Measurements from ENCODE around the gene PCK1. TPM values are rescaled to one million over a fixed set of nuclear protein-coding genes. Genes with fewer than 3 reads are reported as not detected.

Gene PCK1
- total and polyA plus RNA-seq, 2 of the 13 experiments (the other 11 are each of a cell fraction or from before 2014, with no cell fraction given): 6.5 to 12.6 TPM

- 0 out of 2 replicates have a peak, but pooled peaks have one; percentile 13 for TF ChIP-seq PAXIP1 (CRISPR knock-in tag; conservative IDR thresholded peaks at IDR 0.05)
- TF ChIP-seq KLF16 (CRISPR knock-in tag; IDR thresholded peaks at IDR 0.05): peak in 1 of 2 experiments; percentile 55; a peak in 1 of 4 replicates
- TF ChIP-seq, protein P1, sequence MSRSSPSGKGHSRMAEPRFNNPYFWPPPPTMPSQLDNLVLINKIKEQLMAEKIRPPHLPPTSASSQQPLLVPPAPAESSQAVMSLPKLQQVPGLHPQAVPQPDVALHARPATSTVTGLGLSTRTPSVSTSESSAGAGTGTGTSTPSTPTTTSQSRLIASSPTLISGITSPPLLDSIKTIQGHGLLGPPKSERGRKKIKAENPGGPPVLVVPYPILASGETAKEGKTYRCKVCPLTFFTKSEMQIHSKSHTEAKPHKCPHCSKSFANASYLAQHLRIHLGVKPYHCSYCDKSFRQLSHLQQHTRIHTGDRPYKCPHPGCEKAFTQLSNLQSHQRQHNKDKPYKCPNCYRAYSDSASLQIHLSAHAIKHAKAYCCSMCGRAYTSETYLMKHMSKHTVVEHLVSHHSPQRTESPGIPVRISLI (CRISPR knock-in tag; IDR thresholded peaks at IDR 0.05; ENCODE audit: borderline replicate concordance): peak; percentile 99
- TF ChIP-seq FOXA3 (CRISPR knock-in tag; IDR thresholded peaks at IDR 0.05): 0 out of 2 replicates have a peak, but pooled peaks have one; percentile 26
- TF ChIP-seq MAZ (IDR thresholded peaks at IDR 0.05; ENCODE audit: borderline replicate concordance, low read depth, low read length): 0 out of 2 replicates have a peak, but pooled peaks have one; percentile 26
- TF ChIP-seq MAZ (CRISPR knock-in tag; IDR thresholded peaks at IDR 0.05; ENCODE audit: low read depth): no peak
- TF ChIP-seq SRY (CRISPR knock-in tag; IDR thresholded peaks at IDR 0.05): peak; percentile 63; the same call in 1 of the 2 replicates
- peak; percentile 86 for TF ChIP-seq CTCF (CRISPR knock-in tag; IDR thresholded peaks at IDR 0.05)
- 0 out of 2 replicates have a peak, but pooled peaks have one; percentile 32 for TF ChIP-seq ZNF546 (CRISPR knock-in tag; conservative IDR thresholded peaks at IDR 0.05)
- TF ChIP-seq BCL6 (CRISPR knock-in tag; IDR thresholded peaks at IDR 0.05): 0 out of 2 replicates have a peak, but pooled peaks have one; percentile 46
- TF ChIP-seq RBM39 (IDR thresholded peaks at IDR 0.05; ENCODE audit: low read depth, low read length, poor library complexity, severe bottlenecking): peak; percentile 64
- no peak for TF ChIP-seq ZNF18 (CRISPR knock-in tag; IDR thresholded peaks at IDR 0.05; ENCODE audit: insufficient replicate concordance)
- TF ChIP-seq MTF2 (CRISPR knock-in tag; IDR thresholded peaks at IDR 0.05; ENCODE audit: borderline replicate concordance): no peak
- no peak for TF ChIP-seq NKX3-1 (CRISPR knock-in tag; IDR thresholded peaks at IDR 0.05)
- 0 out of 2 replicates have a peak, but pooled peaks have one; percentile 41 for TF ChIP-seq SMYD3 (CRISPR knock-in tag; IDR thresholded peaks at IDR 0.05)
- no peak for TF ChIP-seq CSRNP2 (CRISPR knock-in tag; conservative IDR thresholded peaks at IDR 0.05; ENCODE audit: low read depth)
- 0 out of 2 replicates have a peak, but pooled peaks have one; percentile 31 for TF ChIP-seq RXRB (CRISPR knock-in tag; IDR thresholded peaks at IDR 0.05; ENCODE audit: borderline replicate concordance)
Measured at GRCh38 chr20:57594092-57594951, 33.4 kb downstream of the PCK1 start (continued).
